Stimulated activated CD8-positive, alpha-beta memory T cell treated with anti-CD3 and anti-CD28 coated beads, Interleukin-7, amount 100 ng/mL, for 24 hours (primary cell): ENCODE results near the gene ORC1.
A peak's percentile ranks its signal among the peaks of the same experiment; 100 is the strongest.
"Not testable (repeated sequence)": the region's sequence is repeated elsewhere in the genome, so short reads cannot be mapped to it uniquely, and the experiment has no call there.

Experiments used
- DNase-seq: peaks from one replicate; pipeline ENCODE4 v3.0.0-alpha.2; 2020; ENCODE audit warnings: low read depth

Gene ORC1

DNA sequence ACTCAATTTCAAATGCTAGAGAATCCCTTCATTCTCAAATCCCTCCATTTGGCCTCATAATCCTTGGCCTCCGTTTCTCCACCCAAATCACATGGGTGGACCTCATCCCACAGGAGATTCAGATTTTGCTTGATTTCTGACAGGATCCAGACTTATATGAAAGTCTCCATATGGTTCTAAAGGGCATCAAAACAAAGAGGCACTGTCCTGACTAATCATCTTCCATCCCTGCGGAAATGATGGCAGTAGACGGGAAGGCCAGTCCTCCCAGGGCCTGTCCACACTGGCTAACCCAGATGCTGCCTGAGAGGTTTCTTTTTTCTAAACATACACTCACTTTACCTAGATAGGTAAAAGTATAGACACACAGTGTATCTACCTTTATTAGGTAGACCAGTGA, 18.8 kb downstream of the ORC1 start:
- DNase-seq: no peak

DNA sequence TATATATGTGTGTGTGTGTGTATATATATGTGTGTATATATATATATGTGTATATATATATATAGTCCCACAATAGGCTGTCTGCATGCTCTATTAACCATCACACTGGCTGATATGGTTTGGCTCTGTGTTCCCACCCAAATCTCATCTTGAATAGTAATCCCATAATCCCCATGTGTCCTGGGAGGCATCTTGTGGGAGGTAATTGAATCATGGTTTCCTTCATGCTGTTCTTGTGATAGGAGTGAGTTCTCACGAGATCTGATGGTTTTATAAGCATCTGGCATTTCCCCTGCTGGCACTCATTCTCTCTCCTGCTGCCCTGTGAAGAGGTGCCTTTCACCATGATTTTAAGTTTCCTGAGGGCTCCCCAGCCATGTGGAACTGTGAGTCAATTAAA, 34.4 kb downstream of the ORC1 start:
- not testable (repeated sequence) for DNase-seq

DNA sequence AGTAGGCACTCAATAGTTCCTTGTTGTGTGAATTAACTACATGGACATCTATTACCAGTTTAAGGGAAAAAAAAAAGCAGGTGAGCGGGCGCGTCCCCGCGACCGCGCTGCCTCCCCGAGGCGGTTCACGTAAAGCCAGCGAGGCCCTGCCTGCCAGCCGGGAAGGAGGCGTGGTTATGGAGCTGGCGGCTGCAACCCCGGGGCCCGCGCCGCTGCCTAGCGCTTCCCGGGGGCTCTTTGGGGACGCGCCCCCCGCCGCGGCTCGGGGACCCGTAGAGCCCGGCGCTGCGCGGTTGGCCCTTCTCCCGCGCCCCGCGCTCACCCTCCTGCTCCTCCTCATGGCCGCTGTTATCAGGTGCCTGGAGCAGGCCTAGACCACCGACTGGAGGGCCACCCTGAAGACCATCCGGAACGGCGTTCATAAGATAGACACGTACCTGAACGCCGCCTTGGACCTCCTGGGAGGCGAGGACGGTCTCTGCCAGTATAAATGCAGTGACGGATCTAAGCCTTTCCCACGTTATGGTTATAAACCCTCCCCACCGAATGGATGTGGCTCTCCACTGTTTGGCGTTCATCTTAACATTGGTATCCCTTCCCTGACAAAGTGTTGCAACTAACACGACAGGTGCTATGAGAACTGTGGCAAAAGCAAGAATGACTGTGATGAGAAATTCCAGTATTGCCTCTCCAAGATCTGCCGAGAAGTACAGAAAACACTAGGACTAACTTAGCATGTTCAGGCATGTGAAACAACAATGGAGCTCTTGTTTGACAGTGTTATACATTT, 35.6 kb downstream of the ORC1 start:
- DNase-seq: peak; percentile 27

DNA sequence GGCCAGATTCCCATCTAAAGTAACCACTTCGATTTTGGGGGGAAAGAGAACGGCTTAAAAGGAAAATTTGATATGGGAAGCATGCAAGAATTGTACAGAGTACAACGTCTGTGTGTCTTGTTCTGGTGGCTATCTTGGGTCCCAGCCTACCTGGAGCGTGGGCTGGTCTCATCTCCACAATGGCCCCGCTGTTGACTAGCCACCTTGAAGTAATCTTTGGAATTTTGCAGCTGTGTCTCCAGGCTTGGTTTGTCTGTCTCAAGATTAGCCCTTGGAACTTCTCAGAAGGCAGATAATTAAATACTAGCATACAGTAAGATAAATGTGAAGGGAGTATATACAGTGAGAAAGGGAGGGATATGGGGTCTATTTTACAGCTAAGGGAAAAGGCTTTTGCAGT, 37.0 kb downstream of the ORC1 start:
- DNase-seq: no peak

DNA sequence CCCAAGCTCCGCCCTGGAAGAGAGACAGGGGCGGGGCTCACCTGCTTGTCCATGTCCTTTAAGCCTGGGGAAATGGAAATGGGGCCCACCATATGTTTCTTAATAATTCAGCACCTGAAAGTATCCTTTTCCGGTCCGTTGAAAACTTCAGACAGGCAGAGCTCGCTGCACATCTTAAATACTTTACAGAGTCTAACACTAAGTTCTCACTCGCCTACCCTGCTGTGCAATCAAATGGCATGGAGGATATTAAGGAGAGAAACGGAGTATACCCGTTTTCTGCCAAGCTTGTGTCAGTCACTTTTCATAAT, 37.8 kb downstream of the ORC1 start:
- no peak for DNase-seq

DNA sequence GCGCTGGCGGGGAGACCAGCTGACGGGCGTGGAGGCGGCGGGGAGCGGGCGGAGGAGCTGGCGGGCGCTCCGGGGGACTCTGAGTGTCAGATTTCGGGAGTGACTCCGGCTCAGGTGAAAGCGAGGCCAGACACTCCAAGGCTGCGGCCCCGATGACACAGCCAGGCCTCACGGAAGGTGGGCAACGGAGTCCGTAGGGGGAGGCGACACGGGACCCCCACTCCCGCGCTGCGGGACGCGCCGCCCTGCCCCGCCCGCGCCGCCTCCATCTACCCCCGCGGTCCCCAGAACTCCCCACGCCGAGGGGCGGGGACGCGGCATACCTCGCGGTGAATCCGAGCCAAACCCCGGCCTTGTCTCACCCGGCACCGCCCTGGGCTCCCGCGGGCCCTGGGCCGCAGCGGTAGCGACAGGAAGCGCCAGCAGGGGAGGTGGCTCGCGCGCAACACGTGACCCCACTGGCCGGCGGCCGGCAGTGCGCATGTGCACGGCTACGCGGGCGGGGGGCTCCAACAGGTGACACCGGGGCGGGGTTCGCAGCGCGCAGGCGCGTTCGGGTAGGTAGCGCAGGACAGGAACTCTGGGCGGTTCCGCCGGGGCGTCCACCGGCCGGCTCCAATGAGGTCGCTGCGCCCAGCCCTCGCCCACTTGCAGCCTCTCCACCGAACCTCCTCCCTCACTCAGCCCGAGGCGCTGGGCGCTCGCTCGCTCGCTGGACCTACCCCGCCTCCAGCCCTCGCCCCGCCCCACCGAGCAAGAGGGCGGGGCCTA, 38.3 kb downstream of the ORC1 start, which contains the start of gene CC2D1B:
Gene CC2D1B (minus strand): TSS at position 460 of the 771 bp plus-strand sequence. CDS start 1,585 bp downstream, outside the sequence.
- peak; percentile 98 for DNase-seq

DNA sequence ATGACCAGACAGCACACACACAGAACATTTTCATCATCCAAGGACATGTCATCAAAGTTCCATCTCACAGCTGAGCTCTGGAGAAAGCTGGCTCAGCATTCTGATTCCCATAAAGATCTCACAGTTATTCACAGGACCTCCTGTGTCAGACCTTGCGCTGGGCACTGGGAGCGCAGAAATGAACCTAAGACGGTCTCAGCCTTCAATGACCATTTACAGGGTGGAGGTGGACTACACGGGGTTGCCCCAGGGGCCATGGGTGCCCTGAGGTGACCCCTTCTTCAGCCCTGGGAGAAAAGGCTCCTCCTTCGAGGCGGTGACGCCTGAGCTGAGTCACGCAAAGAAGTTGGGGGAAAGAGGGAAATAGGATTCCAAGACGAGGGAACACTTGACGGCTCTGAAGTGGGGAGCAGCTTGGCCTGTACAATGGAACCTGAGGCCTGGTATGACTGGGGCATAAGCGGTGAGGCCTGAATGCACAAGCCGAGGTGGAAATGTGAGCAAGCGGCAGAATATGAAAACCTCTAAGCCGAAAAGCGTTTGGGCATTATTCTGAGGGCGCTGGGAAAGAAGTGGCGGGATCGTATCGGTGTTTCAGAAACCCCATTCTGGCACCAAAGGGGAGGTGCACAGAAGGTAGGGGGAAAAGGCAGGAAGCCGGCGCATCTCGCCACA, 39.0 kb downstream of the ORC1 start:
- no peak for DNase-seq

DNA sequence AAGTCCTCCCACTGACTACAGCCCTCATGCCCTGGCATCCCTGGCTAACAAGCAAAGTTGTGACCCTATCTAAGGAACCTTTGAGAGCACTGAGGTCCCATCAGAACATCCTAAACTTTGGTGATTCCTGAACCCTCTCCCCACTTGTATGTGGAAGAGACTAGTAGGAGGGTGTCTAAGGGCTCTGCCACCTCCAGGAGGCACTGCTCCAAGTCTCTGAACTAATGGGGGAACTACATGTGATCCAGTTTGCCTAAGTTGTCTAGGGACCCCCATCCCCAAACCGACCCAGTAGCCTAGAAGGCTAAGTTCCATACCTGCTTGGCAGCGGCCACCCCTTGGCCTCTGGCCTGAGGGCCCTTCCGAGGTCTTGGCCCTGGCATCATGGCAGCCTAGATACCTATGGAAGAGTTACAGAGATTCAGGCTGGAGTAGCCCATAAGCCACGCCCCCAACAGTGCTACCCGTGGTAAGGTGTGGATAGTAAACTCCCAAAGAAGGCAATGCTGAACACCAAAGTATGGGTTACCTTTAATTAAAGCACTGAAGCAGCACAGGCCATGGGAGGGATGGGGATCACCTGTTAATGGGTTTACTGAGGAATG, 39.9 kb downstream of the ORC1 start:
- DNase-seq: no peak

DNA sequence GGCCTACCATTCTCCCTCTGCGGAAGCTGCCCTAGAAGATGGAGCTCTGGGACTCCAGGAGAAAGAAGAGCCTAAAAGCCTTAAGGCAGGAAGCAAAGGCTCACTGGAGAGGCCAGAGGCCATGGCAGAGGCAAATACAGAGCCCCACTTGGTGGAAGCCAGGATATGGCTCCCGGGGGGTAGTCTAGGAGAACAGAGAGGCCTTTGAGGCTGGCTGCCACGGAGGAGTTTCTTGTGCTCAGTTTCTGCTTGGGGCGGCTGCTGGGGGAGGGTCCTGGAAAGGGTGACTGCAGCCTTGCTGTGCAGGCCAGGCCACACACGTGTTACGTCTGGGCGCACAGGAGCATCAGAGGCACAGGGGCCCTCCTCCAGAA, 43.6 kb downstream of the ORC1 start:
- no peak for DNase-seq

DNA sequence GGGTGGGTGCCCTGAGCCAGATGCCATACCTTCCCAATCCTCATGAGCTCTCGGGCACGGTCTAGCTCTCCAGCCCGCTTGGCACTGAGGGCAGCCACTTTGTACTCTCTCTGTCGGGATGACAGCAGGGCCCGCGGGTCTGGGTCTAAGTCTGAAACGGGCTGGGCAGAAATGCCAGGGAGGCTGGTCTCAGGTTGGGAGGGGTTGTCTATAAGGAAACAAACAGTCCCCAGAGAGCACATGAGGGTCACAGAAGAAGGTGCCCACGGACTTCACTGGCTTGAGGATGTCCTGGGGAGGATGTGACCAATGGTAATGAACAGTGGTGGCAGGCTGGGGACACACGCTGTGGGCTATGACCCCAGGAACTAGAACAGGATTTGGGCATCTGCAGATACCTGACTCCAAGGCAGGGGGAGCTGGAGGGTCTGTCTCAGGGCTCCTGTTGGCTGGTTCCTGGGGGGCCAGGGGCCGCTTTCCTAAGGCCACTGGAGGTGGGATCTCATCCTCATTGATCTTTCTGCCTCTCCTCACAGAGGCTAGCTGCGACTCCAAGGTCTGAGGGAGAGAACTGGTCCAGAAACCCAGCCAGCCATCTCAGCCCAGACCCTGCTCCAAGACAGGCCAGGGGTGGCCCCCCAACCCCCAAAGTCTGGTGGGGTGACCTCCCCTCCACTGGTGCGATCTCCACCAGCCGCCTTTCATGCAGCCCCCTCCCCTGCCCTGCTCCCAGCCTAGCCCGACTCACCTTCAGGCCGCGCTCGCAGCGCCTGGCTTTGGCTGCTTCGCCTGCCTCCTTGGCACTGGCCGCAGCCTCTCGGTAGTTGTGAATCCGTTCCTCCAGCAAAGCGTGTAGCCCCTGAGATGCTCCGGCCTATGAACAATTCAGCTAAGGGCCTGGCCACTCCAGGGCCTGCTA, 44.3 kb downstream of the ORC1 start:
- no peak for DNase-seq

DNA sequence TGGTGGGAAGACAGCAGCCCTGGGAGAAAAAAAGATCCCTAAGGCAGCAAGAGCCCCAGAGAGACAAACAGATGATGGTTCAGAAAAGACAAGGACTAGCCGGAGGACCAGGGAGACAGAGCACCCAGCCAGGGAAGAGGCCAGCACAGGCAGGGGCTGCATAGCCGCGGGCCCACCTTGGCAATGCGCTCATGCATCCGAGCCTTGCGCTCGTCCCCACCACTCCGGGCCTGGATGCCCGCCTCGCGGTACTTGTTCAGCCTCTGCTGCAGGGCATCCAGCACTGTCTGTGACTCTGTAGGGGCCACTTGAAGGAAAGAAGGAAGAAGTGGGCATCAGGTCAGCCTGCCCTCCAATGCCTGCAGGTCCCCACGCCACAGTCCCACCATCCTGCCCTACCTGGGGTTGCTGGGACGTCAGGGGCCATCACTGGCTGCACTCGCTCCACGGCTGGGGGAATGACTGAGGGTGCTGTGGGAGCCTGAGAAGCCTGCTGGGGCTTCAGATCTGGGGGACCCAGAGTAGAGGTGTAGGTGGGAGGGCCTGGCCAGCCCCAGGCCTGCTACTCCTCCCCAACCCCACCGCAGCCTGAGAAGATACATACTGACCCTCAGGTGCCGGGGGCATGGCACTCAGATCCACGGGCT, 45.2 kb downstream of the ORC1 start:
- DNase-seq: no peak

DNA sequence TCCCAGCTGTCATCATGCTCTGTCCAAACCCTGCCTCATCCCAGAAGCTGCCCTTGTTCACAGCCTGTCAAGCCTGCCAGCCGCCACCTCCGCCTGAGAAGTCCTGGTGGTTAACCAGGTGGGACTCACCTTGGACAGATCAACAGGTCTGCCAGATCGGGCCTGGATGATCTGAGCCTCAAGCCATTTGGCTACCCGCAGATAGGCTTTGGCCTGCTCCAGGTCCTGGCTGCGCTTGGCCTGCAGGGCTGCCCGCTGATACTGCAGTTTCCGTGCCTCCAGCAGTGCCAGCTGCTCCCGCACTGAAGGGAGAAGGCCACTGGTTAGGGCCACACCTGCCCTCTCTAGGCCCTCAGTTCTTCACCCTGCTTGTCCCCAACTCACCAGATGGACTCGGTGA, 46.8 kb downstream of the ORC1 start:
- DNase-seq: no peak

DNA sequence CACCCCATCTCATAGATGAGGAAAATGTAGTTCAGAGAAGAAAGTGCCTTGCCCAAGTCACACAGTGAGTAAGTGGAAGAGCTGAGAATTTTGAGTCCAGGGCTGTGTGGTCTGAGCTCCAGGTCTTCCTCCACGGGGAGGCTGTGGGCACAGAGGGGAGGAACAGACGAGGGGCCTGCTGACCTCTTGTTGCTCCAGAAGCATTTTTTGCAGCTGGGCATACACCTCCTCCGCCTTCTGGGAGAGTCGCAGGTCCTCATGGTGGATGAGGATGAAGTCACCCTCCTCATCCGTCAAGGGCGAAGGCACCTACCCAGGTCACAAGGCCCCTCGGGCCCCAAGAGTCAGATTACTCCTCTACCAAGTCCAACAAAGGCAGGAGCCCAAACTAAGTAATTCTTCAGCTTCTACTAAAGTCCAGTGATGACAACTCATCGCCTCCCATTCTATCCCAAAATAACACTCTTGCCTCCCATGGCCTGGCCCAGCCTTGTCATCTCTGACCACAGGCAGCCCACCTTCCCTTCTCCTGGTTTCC, 47.3 kb downstream of the ORC1 start:
- DNase-seq: no peak

DNA sequence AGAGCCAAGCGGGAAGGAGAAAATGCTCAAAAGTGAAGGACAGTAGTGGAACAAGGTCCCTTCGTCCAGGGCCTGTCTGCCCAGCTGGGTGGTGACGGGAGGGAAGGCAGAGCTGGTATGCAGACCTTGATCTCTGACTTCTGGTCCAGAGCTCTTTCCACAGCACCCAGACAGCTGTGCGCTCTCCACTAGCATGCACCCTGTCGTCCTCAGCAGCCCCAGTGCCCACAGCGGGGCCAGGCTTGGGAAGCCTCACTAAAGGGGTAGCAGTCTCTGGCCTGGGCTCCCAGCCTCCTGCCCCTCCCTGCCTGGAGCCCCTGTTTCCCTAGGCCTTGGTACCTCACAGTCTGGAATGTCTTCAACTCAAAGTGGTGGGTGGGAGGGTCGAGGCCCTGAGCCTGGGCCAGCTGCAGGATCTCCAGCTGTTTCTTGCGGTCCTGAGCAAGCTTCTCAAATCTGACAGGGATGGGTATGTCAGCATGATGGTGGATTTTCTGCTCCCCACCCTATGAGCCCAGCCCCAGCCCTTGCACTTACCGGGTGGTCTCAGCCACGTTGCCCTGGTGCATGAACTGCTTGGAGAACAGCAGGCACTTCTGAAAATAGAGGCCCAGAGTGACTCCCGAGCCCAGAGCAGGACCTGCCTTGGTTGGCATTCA, 48.2 kb downstream of the ORC1 start:
- DNase-seq: no peak

DNA sequence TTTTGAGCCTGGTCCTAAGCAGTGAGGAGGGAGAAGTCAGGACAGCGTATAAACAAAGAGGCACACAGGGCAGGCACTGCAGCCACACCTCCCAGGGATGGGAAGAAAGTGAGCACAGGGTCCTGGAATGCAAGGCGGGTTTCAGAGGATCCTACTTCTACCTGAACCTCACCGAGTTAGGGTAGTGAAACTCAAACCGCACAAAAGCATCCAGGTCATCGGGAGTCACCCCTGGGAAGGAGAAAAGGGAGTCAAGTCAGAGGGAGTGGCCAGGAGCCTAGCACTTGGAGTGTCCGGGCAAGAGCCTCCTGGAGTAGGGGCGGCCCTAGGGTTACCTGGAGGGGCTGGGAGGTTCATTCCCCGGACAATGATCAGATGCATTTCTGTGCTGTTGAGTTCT, 48.8 kb downstream of the ORC1 start:
- DNase-seq: no peak

DNA sequence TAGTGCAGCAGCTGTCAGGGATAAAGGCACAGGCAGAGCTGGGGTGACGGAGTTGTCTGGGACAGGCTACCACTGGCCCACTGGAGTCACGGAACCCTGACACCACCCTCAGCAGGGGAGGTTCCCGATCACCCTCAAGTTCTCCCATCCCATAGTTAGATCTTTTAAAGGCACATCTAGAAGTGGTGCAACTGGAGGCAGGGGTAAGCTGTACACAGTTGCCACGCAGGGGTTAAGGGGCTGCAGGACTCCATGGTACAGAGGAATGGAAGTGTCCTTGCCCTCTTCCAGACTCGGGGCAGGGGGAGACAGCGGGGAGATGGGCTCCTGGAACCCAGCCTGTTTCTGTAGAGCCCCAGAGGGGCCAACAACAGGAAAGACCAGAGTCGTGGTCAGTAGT, 51.5 kb downstream of the ORC1 start:
- no peak for DNase-seq

DNA sequence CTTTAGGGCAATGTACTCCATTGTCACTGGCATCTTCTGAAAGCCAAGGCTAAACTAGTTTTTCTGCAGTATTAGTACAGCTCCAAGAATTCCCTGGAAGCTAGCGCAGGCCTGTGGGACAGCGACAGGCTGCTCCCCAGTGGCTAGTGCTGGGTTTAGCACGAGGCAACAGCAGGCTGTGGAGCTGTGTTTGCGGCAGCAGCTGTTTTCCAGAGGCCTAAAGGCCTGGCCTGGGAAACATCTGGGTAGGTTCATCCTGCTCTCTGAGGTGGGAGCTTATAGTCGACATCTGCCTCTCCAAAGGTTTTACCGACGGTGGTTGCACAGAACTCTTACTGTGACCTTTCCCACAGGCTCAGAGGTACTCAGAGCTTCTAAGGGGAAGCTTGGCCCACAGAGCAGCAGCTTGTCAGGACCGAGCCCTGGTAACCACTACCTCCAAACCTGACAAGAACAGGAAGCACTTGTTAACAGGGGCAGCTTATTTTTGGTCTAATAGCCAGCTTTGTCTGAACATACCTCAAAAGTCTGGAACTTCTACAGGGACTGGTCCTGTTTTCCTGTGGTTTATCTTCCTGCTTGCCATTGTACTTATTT, 55.4 kb downstream of the ORC1 start:
- no peak for DNase-seq

DNA sequence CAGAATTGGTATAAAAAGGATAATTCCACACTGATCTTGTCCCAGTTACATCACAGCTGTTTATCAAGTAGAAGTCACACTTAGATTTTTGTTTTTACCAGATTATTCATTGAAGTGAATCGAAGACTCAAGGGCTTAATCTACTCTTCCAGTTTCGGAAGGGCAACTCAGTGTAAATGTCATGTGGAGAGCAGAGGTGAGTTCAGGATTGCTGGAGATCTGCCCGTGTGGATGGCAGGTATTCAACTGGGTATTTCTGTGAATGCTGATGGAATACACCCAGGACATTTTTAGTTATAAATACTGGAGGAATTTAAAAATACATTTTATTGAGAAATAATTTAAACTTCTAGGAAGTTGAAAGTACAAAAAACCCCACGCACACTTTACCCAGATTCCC, 57.6 kb downstream of the ORC1 start:
- DNase-seq: no peak

DNA sequence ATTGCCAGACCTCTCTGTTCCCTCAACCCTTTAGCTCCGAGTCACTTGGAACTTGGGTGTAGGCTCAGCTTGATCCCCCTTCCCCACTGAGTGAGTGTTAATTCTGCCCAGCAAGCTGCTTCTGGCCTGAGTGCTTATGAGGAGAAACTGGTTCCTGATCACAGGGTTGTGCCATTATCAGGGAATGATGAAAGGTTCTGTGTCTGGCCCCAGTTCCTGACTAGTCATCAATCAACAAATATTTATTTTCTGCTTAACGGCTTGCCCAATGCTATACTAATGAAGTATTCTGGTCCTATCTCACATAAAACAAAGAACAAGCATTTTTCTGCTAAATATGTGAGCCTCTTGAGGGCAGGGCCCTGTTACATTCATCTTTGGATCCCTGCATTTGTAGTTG, 59.0 kb downstream of the ORC1 start:
- DNase-seq: no peak

DNA sequence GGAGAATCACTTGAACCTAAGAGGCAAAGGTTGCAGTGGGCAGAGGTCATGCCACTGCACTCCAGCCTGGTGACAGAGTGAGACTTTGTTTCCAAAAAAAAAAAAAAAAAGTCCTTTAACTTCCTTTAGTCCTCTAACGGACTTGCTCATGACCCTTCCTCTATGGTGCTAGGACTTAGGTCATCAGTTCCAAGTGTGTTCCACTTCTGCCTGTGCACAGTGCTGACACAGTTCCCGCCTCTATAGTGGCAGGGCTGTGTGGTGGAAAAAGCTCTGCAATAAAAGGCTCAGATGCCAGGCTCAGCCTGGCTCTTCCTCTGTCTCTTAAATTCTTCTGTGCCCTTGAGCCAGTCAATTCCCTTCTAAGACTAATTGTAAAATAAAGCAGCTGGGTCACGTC, 60.2 kb downstream of the ORC1 start:
- no peak for DNase-seq
